ENCODE data around the gene ANTXRL.
"Not testable (repeated sequence)": the region's sequence is repeated elsewhere in the genome, so short reads cannot be mapped to it uniquely, and the experiment has no call there.

- TF ChIP-seq MEF2A (IDR thresholded peaks at IDR 0.05; ENCODE audit: borderline replicate concordance, low read depth); CTCF (IDR thresholded peaks at IDR 0.05); EP300 (IDR thresholded peaks at IDR 0.05; ENCODE audit: borderline replicate concordance in 1 of 2, low read depth in 1 of 2, low read length in 1 of 2); POLR2AphosphoS5 (IDR thresholded peaks at IDR 0.05; ENCODE audit: low read depth, low read length); MAX (IDR thresholded peaks at IDR 0.05; ENCODE audit: low read depth); YY1 (IDR thresholded peaks at IDR 0.05; ENCODE audit: low read depth); GABPA (IDR thresholded peaks at IDR 0.05; ENCODE audit: low read depth): not testable (repeated sequence)
- TF ChIP-seq, protein P1, sequence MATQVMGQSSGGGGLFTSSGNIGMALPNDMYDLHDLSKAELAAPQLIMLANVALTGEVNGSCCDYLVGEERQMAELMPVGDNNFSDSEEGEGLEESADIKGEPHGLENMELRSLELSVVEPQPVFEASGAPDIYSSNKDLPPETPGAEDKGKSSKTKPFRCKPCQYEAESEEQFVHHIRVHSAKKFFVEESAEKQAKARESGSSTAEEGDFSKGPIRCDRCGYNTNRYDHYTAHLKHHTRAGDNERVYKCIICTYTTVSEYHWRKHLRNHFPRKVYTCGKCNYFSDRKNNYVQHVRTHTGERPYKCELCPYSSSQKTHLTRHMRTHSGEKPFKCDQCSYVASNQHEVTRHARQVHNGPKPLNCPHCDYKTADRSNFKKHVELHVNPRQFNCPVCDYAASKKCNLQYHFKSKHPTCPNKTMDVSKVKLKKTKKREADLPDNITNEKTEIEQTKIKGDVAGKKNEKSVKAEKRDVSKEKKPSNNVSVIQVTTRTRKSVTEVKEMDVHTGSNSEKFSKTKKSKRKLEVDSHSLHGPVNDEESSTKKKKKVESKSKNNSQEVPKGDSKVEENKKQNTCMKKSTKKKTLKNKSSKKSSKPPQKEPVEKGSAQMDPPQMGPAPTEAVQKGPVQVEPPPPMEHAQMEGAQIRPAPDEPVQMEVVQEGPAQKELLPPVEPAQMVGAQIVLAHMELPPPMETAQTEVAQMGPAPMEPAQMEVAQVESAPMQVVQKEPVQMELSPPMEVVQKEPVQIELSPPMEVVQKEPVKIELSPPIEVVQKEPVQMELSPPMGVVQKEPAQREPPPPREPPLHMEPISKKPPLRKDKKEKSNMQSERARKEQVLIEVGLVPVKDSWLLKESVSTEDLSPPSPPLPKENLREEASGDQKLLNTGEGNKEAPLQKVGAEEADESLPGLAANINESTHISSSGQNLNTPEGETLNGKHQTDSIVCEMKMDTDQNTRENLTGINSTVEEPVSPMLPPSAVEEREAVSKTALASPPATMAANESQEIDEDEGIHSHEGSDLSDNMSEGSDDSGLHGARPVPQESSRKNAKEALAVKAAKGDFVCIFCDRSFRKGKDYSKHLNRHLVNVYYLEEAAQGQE (IDR thresholded peaks at IDR 0.05; ENCODE audit: low read depth, low read length), result not testable (repeated sequence)
These were observed 28.5 kb downstream of the ANTXRL start for GRCh38 chr10:46315071-46315860.
